Activated gamma-delta T cell treated with anti-CD3 and anti-CD28 coated beads, Interleukin-2, amount 50 U/mL, for 16 hours (primary cell): ENCODE data around the gene TC2N.
"Not testable (repeated sequence)": the region's sequence is repeated elsewhere in the genome, so short reads cannot be mapped to it uniquely, and the experiment has no call there.

Experiments
- DNase-seq: peaks from one replicate; pipeline ENCODE4 v3.0.0-alpha.2; 2020; ENCODE audit warnings: low read depth

The TC2N gene

GRCh38 chr14:91889477-91890211 is 22.3 kb upstream of the TC2N start:
- DNase-seq: no peak

- DNase-seq: no peak
Measured at GRCh38 chr14:91888641-91889476, 21.5 kb upstream of the TC2N start.

GRCh38 chr14:91886961-91887360 is 19.6 kb upstream of the TC2N start:
- DNase-seq: no peak

- no peak for DNase-seq
Measured at GRCh38 chr14:91885839-91886238, 18.5 kb upstream of the TC2N start.

- DNase-seq: no peak
Measured at GRCh38 chr14:91885113-91885712, 17.9 kb upstream of the TC2N start.

- DNase-seq: no peak
Measured at GRCh38 chr14:91884664-91885063, 17.3 kb upstream of the TC2N start.

- DNase-seq: no peak
Measured at GRCh38 chr14:91883753-91884152, 16.4 kb upstream of the TC2N start.

- DNase-seq: no peak
Measured at GRCh38 chr14:91882776-91883175, 15.4 kb upstream of the TC2N start.

- DNase-seq: no peak
Measured at GRCh38 chr14:91882369-91882768, 15.0 kb upstream of the TC2N start.

GRCh38 chr14:91879196-91879595 is 11.9 kb upstream of the TC2N start:
- DNase-seq: no peak

- no peak for DNase-seq
Measured at GRCh38 chr14:91878274-91878673, 10.9 kb upstream of the TC2N start.

- no peak for DNase-seq
Measured at GRCh38 chr14:91877376-91877915, 10.1 kb upstream of the TC2N start.

- no peak for DNase-seq
Measured at GRCh38 chr14:91876492-91876891, 9.2 kb upstream of the TC2N start.

GRCh38 chr14:91875525-91876286 is 8.4 kb upstream of the TC2N start:
- DNase-seq: no peak

- peak; percentile 68 for DNase-seq
Measured at GRCh38 chr14:91873471-91874415, 6.4 kb upstream of the TC2N start.

- no peak for DNase-seq
Measured at GRCh38 chr14:91872517-91873470, 5.5 kb upstream of the TC2N start.

- DNase-seq: no peak
Measured at GRCh38 chr14:91872011-91872501, 4.7 kb upstream of the TC2N start.

- DNase-seq: not testable (repeated sequence)
Measured at GRCh38 chr14:91871401-91871800, 4.1 kb upstream of the TC2N start.

GRCh38 chr14:91870890-91871289 is 3.6 kb upstream of the TC2N start:
- no peak for DNase-seq
